Stimulated activated CD4-positive, alpha-beta T cell treated with anti-CD3 and anti-CD28 coated beads, Interleukin-1b, Interleukin-23, amount 100 ng/mL, for 48 hours (primary cell): ENCODE data around the gene IPO11.
"Not testable (repeated sequence)": the region's sequence is repeated elsewhere in the genome, so short reads cannot be mapped to it uniquely, and the experiment has no call there.

Source experiments
- DNase-seq: peaks from one replicate; pipeline ENCODE4 v3.0.0-alpha.2; 2020

IPO11 gene

DNA sequence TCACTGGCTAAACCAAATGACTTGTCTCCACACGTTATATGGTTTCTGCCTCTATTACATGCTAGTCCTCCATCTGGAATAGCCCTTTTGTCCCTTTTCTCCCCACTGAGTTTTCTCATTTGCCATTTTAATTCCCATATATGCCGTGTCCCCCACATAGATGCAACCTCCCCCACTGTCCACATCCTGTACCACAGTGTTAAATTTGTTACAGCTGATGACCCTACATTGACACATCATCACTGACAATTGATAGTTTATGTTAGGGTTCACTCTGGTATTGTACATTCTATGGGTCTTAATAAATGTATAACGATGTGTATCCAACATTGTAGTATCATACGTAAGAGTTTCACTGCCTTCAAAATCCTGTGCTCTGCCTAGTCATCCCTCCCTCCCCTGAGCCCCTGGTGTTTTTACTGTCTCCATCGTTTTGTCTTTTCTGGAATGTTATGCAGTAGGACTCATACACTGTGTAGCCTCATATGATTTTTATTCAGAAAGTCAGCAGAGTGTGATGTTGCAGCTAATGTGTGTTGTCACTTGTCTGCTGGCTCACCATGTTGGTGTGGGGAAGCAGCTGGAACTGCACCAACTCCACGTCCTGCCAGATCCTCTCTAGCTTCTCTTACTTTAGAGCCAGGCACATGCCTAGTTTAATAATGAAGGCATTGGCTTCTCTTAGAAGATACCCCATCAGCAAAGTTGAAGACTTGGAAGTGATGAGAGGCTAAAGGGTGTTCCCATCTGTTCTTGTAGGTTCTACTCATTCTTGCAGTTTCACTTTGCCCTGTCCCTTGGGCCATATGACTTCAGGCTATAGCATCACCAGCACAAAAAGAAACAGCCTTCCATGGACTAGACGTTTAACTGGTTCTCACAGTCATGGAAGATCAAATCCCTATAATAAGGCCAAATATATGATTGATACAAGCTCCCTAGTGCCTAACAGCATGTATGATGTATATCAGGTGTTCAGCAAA, 196.3 kb downstream of the IPO11 start:
- no peak for DNase-seq

DNA sequence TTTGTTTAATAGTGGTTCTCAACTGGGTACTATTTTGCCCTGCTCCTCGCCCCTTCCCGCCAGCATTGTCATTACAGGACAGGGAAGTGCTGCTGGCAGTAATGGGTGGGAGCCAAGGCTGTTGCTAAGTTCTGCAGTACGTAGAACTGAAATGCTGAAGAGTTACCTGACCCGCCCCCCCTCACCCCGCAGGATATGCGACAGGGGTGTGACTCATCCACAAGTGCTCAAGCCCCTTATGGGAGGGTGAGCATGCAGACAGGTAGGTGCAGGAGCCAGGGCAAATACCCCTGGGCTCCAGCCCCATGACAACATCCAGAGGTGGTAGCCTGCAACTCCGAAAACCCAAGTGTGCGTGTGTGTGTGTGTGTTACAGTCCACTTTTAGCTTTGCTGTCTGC, 201.8 kb downstream of the IPO11 start:
- DNase-seq, result no peak

DNA sequence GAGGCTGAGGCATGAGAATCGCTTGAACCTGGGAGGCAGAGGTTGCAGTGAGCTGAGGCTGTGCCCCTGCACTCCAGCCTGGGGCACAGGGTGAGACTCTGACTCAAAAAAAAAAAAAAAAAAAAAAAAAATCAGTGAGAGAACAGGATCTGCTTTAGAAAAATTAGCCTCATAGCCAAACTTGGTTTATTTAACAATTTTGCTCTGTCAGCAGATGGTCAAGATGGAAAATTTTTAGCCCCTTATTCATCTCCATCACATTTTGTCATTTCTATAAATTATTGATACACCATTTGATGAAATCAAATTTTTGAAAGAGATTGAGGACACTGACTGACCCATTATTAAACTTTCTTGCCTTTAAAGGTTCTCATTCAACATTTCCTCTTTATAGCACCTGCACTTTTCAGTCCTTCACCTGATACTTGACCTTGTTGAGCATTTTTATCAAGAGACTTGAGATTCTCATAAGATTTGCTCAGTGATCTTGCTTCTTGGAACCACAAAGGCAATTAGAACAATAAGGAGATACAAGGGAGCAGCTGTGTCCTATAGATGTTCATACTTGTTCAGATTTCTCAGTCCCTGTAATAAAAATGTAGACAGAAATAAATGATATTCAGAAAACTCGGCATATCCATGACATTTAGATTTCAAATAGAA, 204.2 kb downstream of the IPO11 start:
- DNase-seq, result no peak

DNA sequence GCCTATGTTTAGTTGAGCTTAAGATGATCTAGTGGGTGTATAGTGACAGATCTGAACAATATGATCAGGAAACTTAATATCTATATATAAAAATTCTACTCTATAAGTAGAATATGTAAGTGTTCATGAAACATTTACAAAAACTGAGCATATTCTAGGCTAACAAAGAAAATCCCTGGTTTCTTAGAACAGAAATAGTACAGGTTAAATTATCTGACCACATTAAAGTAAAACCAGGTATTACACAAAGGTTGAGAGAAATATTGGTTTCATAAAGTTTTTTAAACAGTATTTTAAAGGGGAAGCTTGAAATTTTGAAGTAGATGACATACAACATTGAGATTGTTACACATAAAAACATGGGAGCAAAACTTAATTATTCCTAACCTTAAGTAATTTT, 205.4 kb downstream of the IPO11 start:
- no peak for DNase-seq

DNA sequence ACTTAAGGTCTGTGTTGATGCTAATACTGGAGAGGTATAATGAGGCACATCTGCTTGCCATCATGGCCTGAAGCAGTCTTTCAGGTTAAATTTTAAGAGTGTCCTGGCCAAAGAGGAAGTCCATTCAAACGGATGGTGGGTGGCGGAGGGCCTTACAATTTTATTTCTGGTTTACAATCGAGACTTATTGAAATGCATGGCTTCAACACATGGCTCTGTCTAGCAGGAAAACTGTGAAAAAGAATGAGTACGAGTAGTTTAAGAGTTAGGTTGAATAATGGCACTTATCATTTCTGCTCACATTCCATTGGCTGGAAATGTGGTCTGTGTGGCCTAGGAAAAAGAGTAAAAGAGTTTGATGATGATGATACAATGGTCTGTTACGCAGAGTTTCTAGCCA, 208.2 kb downstream of the IPO11 start:
- DNase-seq, result no peak

DNA sequence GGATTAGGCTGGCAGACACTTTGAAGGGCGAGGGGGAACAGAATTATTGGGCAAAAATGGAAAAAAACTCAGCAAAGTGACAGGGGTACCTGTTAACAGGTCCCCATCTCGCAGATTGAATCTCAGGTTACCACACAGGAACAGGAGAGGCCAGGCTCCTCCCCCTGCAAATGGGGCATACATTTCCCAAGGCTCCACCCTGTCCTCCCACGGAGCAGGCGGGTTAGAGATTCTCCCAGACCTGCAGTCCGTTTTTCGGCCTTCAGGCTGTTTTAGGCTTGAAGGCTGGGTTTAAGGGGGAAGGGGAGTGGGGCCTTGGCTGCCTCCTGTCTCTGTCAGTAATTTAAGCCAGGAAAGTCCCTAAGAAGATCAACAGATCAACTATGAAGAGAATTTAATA, 208.7 kb downstream of the IPO11 start:
- DNase-seq, result no peak

DNA sequence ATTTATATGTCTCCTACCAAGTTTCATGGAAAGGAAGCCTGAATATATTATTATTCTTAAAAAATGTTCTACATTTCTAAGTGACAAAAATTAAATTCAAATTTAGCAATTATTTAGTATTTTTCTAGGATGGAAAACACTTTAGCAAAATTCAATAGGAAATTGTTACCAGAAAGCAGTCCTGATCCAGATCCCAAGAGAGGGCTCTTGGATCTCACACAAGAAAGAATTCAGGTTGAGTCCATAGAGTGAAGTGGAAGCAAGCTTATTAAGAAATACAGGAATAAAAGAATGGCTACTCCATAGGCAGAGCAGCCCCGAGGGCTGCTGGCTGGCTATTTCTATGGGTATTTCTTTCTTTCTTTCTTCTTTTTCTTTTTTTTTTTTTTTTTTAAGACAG, 210.7 kb downstream of the IPO11 start:
- no peak for DNase-seq

DNA sequence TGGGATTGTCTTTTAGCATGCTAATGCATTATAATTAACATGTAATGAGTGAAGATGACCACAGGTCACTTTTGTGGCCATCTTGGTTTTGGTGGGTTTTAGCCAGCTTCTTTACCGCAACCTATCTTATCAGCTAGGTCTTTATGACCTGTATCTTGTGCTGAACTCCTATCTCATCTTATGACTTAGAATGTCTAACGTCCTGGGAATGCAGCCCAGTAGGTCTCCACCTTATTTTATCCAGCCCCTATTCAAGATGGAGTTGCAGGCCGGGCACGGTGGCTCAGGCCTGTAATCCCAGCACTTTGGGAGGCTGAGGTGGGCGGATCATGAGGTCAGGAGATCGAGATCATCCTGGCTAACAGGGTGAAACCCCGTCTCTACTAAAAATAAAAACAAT, 211.9 kb downstream of the IPO11 start:
- DNase-seq, result not testable (repeated sequence)

DNA sequence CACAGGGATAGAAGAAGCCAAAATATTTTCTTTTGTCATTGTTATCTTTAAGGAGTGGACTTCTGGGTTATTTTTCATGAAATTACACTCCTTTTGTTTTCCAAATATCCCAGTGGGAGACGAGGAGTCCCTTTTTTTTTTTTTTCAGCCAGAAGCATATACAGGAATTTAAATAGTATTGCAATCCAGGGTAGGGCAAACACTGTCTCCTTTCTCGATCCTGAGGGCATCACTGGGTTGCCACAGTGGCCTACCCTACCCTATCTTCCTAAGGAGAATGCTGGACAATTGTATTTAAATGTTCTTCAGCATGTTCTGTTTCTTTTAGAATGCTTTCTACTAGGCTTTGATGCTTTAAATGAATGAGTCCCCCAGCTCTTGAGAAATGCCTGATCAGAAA, 214.0 kb downstream of the IPO11 start:
- no peak for DNase-seq

DNA sequence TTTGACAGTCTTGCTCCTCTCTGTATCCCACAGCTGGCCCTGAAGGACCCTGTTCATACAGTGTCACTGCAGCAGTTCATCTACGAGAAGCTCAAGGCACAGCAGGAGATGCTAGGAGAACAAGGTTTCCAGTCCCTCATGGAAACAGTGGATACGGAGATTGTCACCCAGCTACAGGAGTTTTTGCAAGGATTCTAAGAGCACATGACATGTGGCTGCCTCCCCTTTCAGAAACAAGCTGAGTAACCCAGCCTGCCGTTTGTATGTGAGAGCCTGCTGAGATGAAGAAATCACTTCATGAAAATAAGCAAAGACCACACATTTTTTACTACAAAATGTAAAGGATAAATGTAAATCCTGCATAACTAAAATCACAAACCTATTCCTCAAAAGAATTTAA, 214.6 kb downstream of the IPO11 start:
- DNase-seq, result no peak

DNA sequence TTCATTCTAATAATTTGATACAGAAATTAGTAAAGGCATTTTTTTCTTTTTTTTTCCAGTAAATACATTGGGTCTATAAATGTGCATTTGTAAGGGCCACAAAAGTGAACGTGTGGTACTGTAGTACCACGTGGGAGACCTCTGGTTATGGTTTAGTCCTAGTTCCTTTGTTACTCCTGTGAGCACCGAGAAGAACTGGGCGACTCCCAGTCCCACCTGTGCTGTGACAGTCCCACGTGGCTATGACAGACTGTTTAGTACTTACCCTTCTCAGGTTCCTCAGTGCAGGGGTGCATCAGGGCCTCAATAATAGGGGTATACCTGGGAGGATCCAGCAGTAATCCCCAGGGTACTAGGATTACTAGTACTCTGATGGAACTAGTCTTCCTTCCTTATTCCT, 215.3 kb downstream of the IPO11 start:
- DNase-seq, result no peak

DNA sequence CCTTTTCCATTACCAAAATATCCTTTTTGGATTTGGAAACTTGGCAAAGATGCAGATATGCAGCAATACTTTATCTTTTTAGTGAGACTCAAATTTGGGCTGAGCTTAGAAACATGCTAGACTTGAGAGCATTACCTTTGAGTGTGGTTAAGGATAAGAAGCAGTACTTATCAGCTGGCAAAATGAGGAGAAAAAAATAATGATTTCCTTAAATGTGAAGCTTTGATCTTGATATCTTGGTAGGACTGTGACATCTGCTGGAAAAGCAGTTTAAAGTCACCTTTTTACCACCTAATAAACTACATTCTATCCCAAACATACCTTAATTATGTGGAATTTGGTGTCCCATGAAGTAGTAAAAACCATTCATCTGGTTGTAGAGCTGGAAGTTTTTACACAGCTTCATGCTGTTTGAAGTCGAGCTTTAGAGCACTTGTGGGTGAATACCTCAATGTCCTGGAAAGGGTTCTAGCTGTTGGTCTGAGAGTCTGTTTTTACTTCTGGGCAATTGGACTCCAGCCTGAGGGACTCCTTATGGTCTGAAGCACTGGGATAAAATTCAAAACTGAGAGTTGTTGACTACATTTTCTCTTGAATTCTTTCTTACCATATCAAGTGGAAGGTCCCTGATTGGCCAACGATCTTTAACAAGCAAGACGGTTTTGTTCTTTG, 219.5 kb downstream of the IPO11 start:
- DNase-seq, result no peak

DNA sequence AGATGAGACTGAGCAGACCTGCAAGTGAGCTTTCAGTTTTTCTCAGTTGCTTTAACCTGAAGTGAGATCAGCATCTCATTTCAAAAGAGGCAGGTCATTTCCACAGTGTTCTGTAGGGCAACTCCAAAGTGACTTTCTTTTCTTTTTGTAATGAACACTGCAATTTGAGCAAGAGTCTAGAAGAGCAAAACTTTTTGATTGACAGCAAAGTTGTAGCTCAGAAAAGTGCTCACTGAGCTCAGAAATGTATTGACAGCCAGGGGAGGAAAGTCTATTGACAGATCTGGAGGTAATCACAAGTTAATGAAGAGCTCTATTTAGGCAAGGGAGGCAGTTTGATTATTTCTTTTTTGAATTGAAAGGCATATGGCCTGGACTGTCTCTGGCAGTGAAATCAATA, 220.7 kb downstream of the IPO11 start:
- DNase-seq, result no peak

DNA sequence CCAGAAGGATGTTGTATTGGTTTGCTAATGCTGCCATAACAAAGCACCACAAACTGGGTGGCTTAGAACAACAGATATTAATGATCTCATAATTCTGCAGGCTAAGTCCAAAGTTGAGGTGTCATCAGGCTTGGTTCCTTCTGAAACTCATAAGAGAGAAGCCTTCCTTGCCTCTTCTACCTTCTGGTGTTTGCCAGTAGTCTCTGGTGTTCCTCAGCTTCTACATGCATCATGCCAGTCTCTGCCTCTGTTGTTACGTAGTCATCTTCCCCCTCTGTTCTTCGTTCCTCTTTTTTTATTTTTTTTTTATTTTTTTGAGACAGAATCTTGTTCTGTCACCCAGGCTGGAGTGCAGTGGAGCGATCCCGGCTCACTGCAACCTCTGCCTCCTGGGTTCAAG, 227.9 kb downstream of the IPO11 start:
- DNase-seq, result no peak

DNA sequence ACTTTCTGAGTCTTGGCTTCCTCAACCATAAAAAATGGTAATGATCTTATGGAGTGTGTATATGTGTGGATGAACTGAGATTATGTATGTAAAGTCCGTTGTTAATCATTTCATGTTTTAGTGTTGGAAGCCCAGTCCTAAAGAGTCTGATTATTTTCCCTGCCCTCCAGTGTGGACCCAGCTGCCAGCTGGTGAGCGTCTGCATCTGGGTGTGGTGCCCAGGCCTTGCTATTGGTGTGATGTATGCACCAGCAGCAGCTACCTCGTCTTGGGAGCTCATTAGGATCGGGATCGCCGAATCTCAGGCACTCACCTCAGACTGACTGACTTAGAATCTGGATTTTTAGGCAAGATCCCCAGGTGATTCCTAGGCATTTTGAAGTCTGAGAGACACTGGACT, 229.9 kb downstream of the IPO11 start:
- DNase-seq, result no peak

DNA sequence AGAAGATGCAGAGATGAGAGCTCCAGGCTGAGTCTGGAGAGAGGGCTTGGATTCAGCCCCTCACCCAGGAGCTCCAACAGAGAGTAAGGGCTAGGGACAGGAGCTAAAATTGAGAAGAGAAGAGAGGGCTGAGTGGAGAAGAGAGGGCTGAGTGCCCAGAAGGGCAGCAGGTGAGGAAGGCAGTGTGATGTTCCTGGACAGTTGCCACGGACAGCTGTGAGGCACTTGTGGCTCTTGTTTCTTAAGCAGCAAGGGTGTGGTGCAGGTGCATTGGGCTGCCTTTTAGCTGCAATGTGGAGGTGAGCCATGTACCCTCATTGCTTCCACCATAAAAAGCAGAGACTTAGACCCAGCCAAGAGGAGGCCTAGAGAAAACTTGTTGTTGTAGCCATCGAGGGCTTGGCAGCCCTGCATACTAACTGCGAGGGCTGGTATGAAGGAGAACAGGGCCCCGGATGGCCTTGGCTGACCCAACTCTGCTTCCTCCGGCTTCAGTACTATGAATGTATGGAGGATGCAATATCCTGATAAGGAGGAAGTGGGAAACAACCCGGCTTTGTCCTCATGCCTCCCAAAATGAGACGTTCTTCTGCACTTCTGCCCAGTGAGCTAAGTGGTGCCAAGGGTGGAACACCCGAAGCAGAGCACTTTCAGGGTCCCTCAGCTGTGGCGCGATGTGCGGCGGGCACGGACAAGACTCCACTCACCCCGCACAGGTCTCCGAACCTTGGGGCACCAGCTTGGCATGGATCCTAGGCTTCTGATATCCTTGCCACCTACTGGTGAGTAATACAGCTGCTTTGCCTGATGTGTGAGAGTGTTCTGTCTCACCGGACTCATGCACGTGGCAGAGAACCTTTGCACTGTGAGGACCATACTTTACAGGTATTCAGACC, 231.2 kb downstream of the IPO11 start:
- DNase-seq, result no peak

DNA sequence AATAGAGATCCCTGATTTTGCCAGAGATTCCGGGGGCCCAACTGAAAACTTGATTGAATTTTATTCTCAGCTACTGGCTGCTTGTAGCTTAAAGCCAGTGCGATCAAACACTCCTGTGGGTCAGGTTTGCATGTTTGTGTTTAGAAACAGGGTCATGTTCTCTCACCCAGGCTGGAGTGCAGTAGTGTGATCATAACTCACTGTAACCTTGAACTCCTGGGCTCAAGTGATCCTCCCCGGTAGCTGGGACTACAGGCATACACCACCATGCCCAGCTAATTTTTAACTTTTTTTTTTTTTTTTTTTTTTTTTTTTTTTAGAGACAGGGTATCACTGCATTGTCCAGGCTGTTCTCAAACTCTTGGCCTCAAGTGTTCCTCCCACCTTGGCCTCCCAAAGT, 232.7 kb downstream of the IPO11 start:
- DNase-seq, result no peak

DNA sequence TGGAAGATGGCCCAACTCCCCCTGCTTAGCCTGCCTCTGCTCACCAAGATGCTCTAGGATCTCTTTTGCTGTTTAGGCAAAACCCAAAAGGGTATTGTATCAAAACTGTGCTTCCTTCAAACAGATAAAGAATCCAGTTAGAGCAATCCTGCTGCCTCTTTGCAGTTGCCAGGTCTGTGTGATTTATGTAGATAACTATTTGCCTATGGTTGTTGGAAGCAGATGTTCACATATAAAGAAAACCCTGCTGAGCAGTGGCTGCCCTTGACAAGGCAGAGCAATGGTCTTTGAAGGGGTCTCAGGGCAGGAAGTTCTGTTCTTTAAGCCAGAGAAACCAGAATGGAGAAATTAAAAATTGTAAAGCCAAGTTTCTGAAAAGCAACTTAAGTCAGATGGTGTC, 234.7 kb downstream of the IPO11 start:
- no peak for DNase-seq

DNA sequence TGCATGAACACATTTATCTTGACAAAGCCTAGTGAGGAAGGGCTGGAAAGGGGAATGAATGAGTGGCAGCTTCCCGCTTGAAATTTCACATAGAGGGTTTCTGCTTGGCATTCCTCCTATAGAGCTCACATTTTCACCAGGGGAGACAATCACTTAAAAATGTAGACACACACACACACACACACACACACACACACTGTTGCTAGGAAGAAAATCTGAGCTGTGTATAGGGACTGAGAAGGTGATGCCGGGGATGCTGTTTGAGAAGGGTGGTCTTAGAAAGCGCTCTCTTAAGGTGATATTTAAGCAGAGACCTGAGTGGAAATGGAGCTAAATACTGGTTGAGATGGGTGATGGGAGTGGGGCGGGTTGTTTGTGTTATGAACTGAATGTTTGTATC, 236.5 kb downstream of the IPO11 start:
- DNase-seq, result no peak

DNA sequence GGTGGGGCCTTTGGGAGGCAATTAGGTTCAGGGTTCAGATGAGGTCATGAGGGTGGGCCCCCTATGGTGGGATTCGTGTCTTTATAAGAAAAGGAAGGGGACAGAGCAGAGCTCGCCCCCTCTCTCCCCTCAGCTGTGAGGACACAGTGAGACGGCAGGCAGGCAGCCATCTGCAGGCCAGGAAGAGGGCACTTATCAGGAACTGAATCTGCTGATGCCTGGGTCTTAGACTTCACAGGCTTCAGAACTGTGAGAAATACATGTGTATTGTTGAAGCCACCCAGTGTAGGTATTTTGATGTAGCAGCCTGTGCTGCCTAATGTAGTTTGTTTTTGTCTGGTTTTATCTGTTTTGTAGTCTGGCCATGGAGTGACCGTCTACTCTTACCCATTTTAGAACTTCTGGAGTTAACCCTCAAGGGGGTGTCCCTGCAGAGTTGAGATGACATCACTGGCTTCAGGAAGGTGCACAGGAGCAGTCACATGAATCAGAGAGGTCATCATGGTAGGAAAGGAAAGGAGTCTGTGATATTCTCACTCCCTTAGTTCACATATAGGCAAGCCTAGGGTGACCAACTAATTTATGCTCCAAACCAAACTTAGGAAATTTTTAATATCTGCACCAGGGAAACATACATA, 237.0 kb downstream of the IPO11 start:
- DNase-seq, result no peak

DNA sequence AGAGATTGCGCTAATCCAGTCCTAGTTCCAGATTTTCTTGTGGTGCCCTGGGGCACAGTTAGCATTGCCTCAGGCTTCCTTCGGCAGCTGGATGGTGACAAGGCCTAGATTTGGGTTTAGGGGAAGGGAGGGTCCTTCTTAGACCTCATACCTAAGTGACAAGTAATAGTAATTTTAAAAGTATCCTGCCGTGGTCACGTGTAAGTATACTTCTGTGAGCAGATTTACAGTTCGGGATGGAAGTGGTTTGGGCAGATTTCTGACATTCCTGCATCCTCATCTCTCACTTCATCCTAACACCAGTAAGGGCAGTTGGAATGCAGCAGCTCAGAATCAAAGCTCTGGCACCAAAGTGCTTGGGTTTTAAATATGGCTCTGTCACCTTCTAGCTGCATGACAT, 237.6 kb downstream of the IPO11 start:
- DNase-seq, result no peak

DNA sequence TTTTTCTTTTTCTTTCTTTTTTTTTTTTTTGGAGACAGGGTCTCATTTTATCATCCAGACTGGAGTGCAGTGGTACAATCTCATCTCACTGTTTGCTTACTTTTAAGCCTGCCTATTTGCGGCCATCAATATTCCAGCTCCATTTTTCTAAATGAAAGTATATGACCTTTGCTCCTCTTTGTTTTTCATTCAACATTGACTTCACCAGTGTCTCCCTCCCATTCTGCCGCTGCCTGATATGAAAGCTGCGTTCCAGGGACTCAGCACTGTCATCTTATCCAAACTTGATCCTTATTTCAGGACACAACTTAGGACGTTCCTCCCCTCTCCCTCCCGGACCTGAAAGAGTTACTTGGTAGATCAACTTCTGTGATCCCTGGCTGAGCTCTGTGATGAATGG, 239.7 kb downstream of the IPO11 start:
- no peak for DNase-seq
